Mesenchymal stem cell (in vitro differentiated cells and primary cell): ENCODE results near the gene ATP6V0B.

Experiments
- DNase-seq: peaks from one replicate; pipeline ENCODE4 v3.0.0-alpha.2; 2013
- H2AFZ ChIP-seq: one replicate; pipeline ENCODE4 v1.6.1; 2013; ENCODE audit warnings: low read depth, mild to moderate bottlenecking, control low read depth, inconsistent platforms, low read length, moderate library complexity
- H2AK5ac ChIP-seq: 2 replicates; pipeline ENCODE4 v1.6.1; 2013; ENCODE audit warnings: low read length, moderate library complexity, mild to moderate bottlenecking, inconsistent platforms; ENCODE audit not compliant: severe bottlenecking
- H2BK120ac ChIP-seq: one replicate; pipeline ENCODE4 v1.6.1; 2013; ENCODE audit warnings: low read depth, mild to moderate bottlenecking, inconsistent platforms, low read length, moderate library complexity
- H2BK12ac ChIP-seq, 2 experiments: one replicate each; pipeline ENCODE4 v1.6.1; 2013; ENCODE audit warnings: inconsistent platforms in 2 of 2, low read length in 2 of 2, mild to moderate bottlenecking in 2 of 2, moderate library complexity in 2 of 2, control low read depth in 1 of 2
- H2BK15ac ChIP-seq: one replicate; pipeline ENCODE4 v1.6.1; 2013; ENCODE audit warnings: mild to moderate bottlenecking, low read depth, inconsistent platforms; ENCODE audit not compliant: poor library complexity, severe bottlenecking
- H2BK5ac ChIP-seq: 2 replicates; pipeline ENCODE4 v1.6.1; 2013; ENCODE audit warnings: low read depth, mild to moderate bottlenecking, low read length, control low read depth, inconsistent platforms; ENCODE audit not compliant: poor library complexity, severe bottlenecking
- H3K14ac ChIP-seq, 2 experiments: one replicate each; pipeline ENCODE4 v1.6.1; 2013; ENCODE audit warnings: inconsistent platforms in 2 of 2, low read length in 2 of 2, control low read depth in 1 of 2, mild to moderate bottlenecking in 1 of 2, moderate library complexity in 1 of 2
- H3K18ac ChIP-seq, 2 experiments: one replicate each; pipeline ENCODE4 v1.6.1; 2013; ENCODE audit warnings: inconsistent platforms in 2 of 2, low read length in 2 of 2, control low read depth in 1 of 2, low read depth in 1 of 2, mild to moderate bottlenecking in 1 of 2
- H3K23ac ChIP-seq, 2 experiments: one replicate each; pipeline ENCODE4 v1.6.1; 2013; ENCODE audit warnings: inconsistent platforms in 2 of 2, low read length in 2 of 2, mild to moderate bottlenecking in 2 of 2, moderate library complexity in 2 of 2, control low read depth in 1 of 2
- H3K27ac ChIP-seq: 2 replicates; pipeline ENCODE4 v1.5.1; 2013; ENCODE audit warnings: mild to moderate bottlenecking, moderate library complexity, low read length, control low read depth, inconsistent platforms; ENCODE audit not compliant: poor library complexity, severe bottlenecking
- H3K27me3 ChIP-seq, 2 experiments: 2 replicates each; pipeline versions ENCODE4 v1.6.1 to v1.7.0; 2013; ENCODE audit warnings: low read length in 2 of 2, mild to moderate bottlenecking in 2 of 2, moderate library complexity in 2 of 2, control low read depth in 1 of 2, inconsistent platforms in 1 of 2; ENCODE audit not compliant: control insufficient read depth in 1 of 2, insufficient read depth in 1 of 2
- H3K36me3 ChIP-seq, 2 experiments: 2 replicates each; pipeline versions ENCODE4 v1.6.1 to v1.7.0; 2013; ENCODE audit warnings: low read length in 2 of 2, control low read depth in 1 of 2, inconsistent platforms in 1 of 2, low read depth in 1 of 2, mild to moderate bottlenecking in 1 of 2; ENCODE audit not compliant: insufficient read depth in 2 of 2, control insufficient read depth in 1 of 2
- H3K4ac ChIP-seq, 2 experiments: one replicate each; pipeline ENCODE4 v1.6.1; 2013; ENCODE audit warnings: inconsistent platforms in 2 of 2, low read length in 2 of 2, mild to moderate bottlenecking in 2 of 2, moderate library complexity in 2 of 2, control low read depth in 1 of 2, low read depth in 1 of 2
- H3K4me1 ChIP-seq: 2 replicates; pipeline ENCODE4 v1.6.1; 2013; ENCODE audit warnings: low read depth, low read length, control low read depth; ENCODE audit not compliant: control insufficient read depth, insufficient read depth
- H3K4me2 ChIP-seq: 2 replicates; pipeline ENCODE4 v1.6.1; 2013; ENCODE audit warnings: low read length, mild to moderate bottlenecking, inconsistent platforms; ENCODE audit not compliant: poor library complexity, severe bottlenecking
- H3K4me3 ChIP-seq, 2 experiments: 2 replicates each; pipeline versions ENCODE4 v1.5.1 to v1.7.0; 2013; ENCODE audit warnings: low read length in 2 of 2, mild to moderate bottlenecking in 2 of 2, control low read depth in 1 of 2, low read depth in 1 of 2; ENCODE audit not compliant: insufficient read depth in 1 of 2
- H3K79me1 ChIP-seq: replicated peaks from 2 replicates; pipeline ENCODE4 v1.6.1; 2013; ENCODE audit warnings: mild to moderate bottlenecking, control low read depth, low read length, inconsistent platforms; ENCODE audit not compliant: poor library complexity, severe bottlenecking
- H3K9ac ChIP-seq: 2 replicates; pipeline ENCODE4 v1.7.0; 2013; ENCODE audit warnings: mild to moderate bottlenecking, low read length, moderate library complexity
- H3K9me3 ChIP-seq: 2 replicates; pipeline ENCODE4 v1.7.0; 2013; ENCODE audit warnings: mild to moderate bottlenecking, low read length; ENCODE audit not compliant: control insufficient read depth
- H4K8ac ChIP-seq: one replicate; pipeline ENCODE4 v1.6.1; 2013; ENCODE audit warnings: inconsistent platforms, mild to moderate bottlenecking, low read length, moderate library complexity
- H4K91ac ChIP-seq: one replicate; pipeline ENCODE4 v1.6.1; 2013; ENCODE audit warnings: mild to moderate bottlenecking, low read length, inconsistent platforms
- WGBS: methylation state at CpG from one replicate; pipeline ENCODE4 v1.1.7; 2013; ENCODE audit warnings: mixed read lengths; 5-methylcytosine and 5-hydroxymethylcytosine counted together

The ATP6V0B gene

DNA sequence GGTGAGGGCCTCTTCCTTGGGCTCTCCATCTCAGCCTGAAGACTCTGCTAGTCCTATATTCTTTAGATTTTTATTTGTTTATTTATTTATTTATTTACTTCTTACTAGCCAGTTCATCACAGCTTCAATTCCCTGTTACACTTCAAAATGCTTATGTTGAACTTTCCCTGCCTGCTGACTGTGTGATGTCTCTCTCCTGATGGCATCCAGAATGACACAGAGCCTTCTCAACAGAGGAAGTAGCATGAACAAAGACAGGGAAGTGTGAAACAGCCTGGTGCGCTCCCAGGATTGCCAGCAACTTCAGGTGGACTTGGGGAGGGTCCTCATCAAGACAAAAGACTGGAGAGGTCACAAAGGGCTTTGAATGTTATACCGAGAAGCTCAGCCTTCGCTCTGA is 32.3 kb upstream of the ATP6V0B start:
- Histone ChIP-seq H3K27me3 (peaks cover 13 to 25% of the 10 kb centered on the region in 2 experiments), H3K23ac (no peak overlapping the region), H3K9me3 (no peaks in the 10 kb centered on the region), H2BK120ac (no peak overlapping the region), H2AK5ac (no peak overlapping the region), H2AFZ (no peak overlapping the region), H2BK12ac (no peak overlapping the region), H4K91ac (no peak overlapping the region), H3K18ac (no peak overlapping the region), H3K9ac (no peak overlapping the region), H3K4me3 (no peak overlapping the region), H3K27ac (no peak overlapping the region), H2BK5ac (no peak overlapping the region), H3K36me3 (no peaks in the 10 kb centered on the region), H3K4ac (no peak overlapping the region), H4K8ac (no peak overlapping the region), H3K4me1 (peaks cover 11% of the 10 kb centered on the region), H3K79me1 (peaks cover 5% of the 10 kb centered on the region), H3K4me2 (no peak overlapping the region), H3K14ac (no peak overlapping the region), H2BK15ac (no peak overlapping the region)
- 97% methylated on average over 3 of the region's 3 CpGs for WGBS
- no peak for DNase-seq

GRCh38 chr1:43944860-43945259 is 29.9 kb upstream of the ATP6V0B start:
- no peak for DNase-seq
- no peak overlapping the region for H3K27ac ChIP-seq
- no peak overlapping the region for H3K4me2 ChIP-seq
- no peak overlapping the region for H2BK15ac ChIP-seq
- peaks cover 28% of the 10 kb centered on the region for H3K79me1 ChIP-seq
- H3K9ac ChIP-seq, result no peak overlapping the region
- H3K36me3 ChIP-seq, result peaks cover 7% of the 10 kb centered on the region in 2 experiments
- no peak overlapping the region for H3K18ac ChIP-seq
- H2BK12ac ChIP-seq, result no peak overlapping the region
- peaks cover 28% of the 10 kb centered on the region for H3K4me1 ChIP-seq
- no peak overlapping the region for H3K4ac ChIP-seq
- H2BK5ac ChIP-seq, result no peak overlapping the region
- no peak overlapping the region for H3K23ac ChIP-seq
- no peak overlapping the region for H2AK5ac ChIP-seq
- no peak overlapping the region for H2AFZ ChIP-seq
- no peaks in the 10 kb centered on the region for H3K9me3 ChIP-seq
- H4K91ac ChIP-seq, result no peak overlapping the region
- peaks cover 3% of the 10 kb centered on the region in 2 experiments for H3K27me3 ChIP-seq
- WGBS, result 96% methylated on average over 1 of the region's 1 CpG
- no peak overlapping the region for H2BK120ac ChIP-seq
- no peak overlapping the region for H3K4me3 ChIP-seq
- H3K14ac ChIP-seq, result no peak overlapping the region
- no peak overlapping the region for H4K8ac ChIP-seq

DNA sequence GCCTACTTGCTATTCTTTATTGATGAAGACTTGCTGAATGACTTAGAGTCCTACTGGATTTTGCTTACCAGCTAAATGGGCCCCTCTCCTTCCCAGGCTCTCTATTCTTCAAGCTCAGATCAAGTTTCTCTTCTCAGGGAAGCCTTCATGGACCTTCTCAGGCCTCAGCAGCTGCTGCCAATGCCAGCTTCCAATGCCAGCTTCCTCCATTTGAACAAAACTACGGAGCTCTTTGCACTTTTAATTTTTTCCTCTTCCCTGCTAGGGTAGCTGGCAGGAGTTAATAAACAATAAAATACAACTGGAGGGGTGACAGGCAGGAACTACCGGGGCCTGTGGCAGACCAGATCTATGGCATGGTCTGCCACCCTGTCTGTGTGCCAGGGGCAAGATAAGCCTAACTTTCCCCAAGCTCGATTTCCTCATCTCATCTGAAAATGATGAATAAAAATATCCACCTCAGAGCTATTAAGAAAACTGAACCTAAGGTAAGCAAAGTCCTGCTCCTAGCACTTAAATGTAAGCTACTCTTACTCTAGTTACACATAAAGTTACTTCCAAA is 29.0 kb upstream of the ATP6V0B start:
- 64% methylated on average over 3 of the region's 3 CpGs for WGBS
- Histone ChIP-seq H3K36me3 (peaks cover 9 to 16% of the 10 kb centered on the region in 2 experiments), H3K23ac (no peak overlapping the region), H2BK120ac (no peak overlapping the region), H3K4me2 (peak overlapping the region; percentile 85), H2BK12ac (no peak overlapping the region), H2BK15ac (no peak overlapping the region), H3K27ac (no peak overlapping the region), H2BK5ac (no peak overlapping the region), H3K4me3 (peak overlapping the region; percentile 10 to 99), H3K9ac (peak overlapping the region; percentile 100), H2AFZ (no peak overlapping the region), H3K4me1 (peaks cover 28% of the 10 kb centered on the region), H3K4ac (no peak overlapping the region), H3K79me1 (peaks cover 29% of the 10 kb centered on the region), H3K27me3 (no peaks in the 10 kb centered on the region), H2AK5ac (no peak overlapping the region), H4K91ac (no peak overlapping the region), H3K9me3 (no peaks in the 10 kb centered on the region), H3K18ac (no peak overlapping the region), H4K8ac (no peak overlapping the region), H3K14ac (no peak overlapping the region)
- DNase-seq, result no peak

DNA sequence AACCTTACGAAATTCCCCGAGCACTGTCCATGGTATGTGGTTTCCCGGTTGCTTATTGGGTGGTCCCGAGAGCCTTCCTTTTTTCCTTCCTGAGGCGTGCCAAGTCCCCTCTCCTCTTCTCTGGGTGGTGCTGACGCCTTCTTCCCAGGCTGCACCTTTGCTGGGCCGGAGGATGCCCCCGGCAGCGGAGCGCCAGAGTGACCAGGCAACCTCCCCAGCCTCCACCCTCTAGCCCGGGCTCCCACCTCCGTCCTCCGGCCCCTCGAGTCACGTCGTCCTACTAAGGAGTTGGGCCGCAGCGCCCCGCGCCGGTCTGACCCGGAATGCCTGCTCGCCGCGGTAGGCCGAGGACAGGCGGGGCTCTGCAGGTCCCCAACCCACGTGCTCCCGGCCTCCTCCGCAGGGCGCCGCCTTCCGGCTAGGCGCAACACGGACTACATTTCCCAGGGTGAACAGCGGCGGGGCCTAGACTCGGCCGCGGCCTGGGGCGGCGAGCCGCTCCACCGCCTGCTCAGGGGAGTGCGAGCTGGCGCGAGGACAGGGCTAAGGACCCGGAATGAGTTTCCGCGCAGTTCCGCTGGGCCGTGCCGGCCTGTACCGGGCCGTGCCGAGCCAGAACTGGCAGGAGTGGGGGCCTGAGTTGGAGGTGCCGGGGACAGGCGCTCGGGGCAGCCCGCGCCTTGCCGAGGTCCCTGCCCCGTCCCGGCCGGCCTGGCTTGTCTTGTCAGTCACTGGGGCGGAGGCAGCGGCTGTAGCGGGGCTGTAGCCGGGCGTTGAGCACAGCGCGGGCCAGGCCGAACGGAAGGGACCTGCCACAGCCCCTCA is 28.3 kb upstream of the ATP6V0B start, which contains the start of gene IPO13:
Gene IPO13, plus strand, starts transcription at position 715 of the 825 bp plus-strand sequence. CDS start 651 bp downstream, outside the sequence.
- H3K14ac ChIP-seq, result peak within 1 kb of the TSS in 1 of 2 experiments; percentile 98
- peaks cover 29% of the 10 kb centered on the region for H3K79me1 ChIP-seq
- peak within 1 kb of the TSS in 1 of 2 experiments; percentile 75 for H2BK12ac ChIP-seq
- H3K27me3 ChIP-seq, result no peaks in the 10 kb centered on the region
- WGBS, result under 1% methylated on average over 70 of the region's 74 CpGs
- H2BK120ac ChIP-seq, result peak within 1 kb of the TSS; percentile 55
- peak within 1 kb of the TSS; percentile 87 for H4K91ac ChIP-seq
- peak within 1 kb of the TSS; percentile 90 for H2BK15ac ChIP-seq
- peaks cover 9 to 18% of the 10 kb centered on the region in 2 experiments for H3K36me3 ChIP-seq
- peak within 1 kb of the TSS; percentile 100 for H3K9ac ChIP-seq
- peak within 1 kb of the TSS in 1 of 2 experiments; percentile 97 for H3K23ac ChIP-seq
- H3K9me3 ChIP-seq, result no peaks in the 10 kb centered on the region
- peak within 1 kb of the TSS; percentile 68 to 99 for H3K4me3 ChIP-seq
- peak within 1 kb of the TSS; percentile 87 to 96 for H3K18ac ChIP-seq
- H2BK5ac ChIP-seq, result peak within 1 kb of the TSS; percentile 98
- peaks cover 30% of the 10 kb centered on the region for H3K4me1 ChIP-seq
- peak within 1 kb of the TSS; percentile 78 for H4K8ac ChIP-seq
- H2AK5ac ChIP-seq, result no peak within 1 kb of the TSS
- peak within 1 kb of the TSS; percentile 98 for H2AFZ ChIP-seq
- peak within 1 kb of the TSS; percentile 85 for H3K4me2 ChIP-seq
- DNase-seq, result peak; percentile 96
- peak within 1 kb of the TSS in 1 of 2 experiments; percentile 96 for H3K4ac ChIP-seq
- peak within 1 kb of the TSS; percentile 68 for H3K27ac ChIP-seq
